ENCODE results near the gene POLRMT. TPM values are rescaled to one million over a fixed set of nuclear protein-coding genes. Genes with fewer than 3 reads are reported as not detected.

POLRMT gene
- total RNA-seq, 4 donors from 2014 or later, result 37.8 to 61.1 (median 46.9) TPM

DNA sequence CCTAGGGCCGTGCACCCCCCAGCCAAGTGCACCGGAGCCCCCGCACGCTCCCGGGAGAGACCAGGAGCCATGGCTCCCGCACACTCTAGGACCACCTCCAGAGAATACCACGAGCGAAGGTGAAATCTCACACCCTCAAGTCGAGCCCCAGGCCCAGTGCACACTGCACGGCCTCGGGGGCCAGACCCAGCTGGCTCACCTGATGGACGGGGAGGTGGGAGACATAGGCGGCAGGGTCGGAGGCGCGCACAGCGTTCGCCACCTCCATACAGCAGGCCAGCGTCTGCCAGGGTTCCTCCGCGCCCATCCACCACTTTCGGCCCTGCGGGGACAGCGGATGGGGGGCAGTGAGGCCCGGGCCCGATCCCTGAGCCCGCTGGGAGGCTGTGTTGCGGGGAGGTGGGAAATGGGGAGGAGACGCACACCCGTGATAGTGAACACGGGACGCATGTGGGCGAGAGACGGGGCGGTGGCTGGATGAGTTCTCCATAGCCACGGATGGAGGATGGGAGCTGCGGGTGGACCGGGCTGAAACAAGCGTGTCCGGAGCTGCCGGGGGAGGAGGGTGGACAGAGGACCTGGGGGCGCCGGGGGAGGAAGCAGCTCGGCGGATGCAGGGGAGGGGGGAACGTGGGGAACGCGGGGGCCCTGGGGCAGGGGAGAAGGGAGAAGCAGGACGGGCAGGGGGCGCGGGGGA is 13.0 kb downstream of the POLRMT start:
- WGBS, 2 donors, result 94 to 96% methylated on average over 28 to 49 of the region's 51 CpGs
- intact Hi-C loops (cut with DNase I; ENCODE audit: low total_unique reads), result no loop called here
- no peak for DNase-seq (ENCODE audit: low spot score in 2 of 2)
- H3K4me3 ChIP-seq (ENCODE audit: low read depth, poor library complexity, severe bottlenecking), result no peak overlapping the region
- TF ChIP-seq CTCF (IDR thresholded peaks at IDR 0.05) (no peak), POLR2A (IDR thresholded peaks at IDR 0.05) (no peak)

DNA sequence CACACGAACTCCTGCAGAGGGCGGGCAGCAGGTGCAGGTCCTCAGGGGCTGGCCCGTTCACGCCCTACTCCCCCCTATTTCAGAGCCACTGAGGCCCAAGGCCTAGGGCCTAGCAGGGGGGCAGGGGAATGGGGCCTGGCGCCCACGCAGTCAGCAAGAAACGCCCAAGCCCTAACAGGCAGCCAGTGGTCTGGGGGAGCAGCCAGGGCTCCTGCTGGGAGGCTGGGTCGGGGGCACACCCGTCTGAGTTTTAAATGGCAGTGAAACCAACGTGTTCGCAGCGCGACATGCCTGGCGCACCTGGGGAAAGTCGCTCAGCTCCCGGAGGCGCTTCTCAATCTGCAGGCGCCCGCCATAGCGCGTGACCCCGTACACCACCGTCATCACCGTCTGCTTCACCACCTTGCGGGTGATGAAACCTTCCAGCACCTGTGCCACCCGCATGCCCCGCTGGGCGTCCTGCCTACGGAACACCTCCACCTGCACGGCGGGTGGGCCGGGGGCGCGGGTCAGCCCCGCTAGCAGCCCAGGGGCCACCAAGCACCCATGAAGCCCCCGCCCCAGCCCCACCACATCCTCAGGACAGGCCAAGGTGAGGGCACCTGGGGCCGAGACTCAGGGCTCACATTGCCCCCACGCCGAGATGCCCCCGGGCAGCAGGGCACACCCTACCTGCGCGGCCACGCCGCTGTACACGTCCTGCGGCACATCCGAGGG is 13.9 kb downstream of the POLRMT start:
- no peak for DNase-seq (ENCODE audit: low spot score in 2 of 2)
- WGBS, 2 donors, result 94 to 95% methylated on average over 23 to 42 of the region's 47 CpGs
- intact Hi-C loops (cut with DNase I; ENCODE audit: low total_unique reads), result no loop called here
- TF ChIP-seq CTCF (IDR thresholded peaks at IDR 0.05), result no peak
- no peak for TF ChIP-seq POLR2A (IDR thresholded peaks at IDR 0.05)
- H3K4me3 ChIP-seq (ENCODE audit: low read depth, poor library complexity, severe bottlenecking), result no peak overlapping the region

GRCh38 chr19:618674-619285 is 14.6 kb downstream of the POLRMT start:
- intact Hi-C loops (cut with DNase I; ENCODE audit: low total_unique reads), result no loop called here
- WGBS, 2 donors, result 94 to 97% methylated on average over 26 to 27 of the region's 27 CpGs

DNA sequence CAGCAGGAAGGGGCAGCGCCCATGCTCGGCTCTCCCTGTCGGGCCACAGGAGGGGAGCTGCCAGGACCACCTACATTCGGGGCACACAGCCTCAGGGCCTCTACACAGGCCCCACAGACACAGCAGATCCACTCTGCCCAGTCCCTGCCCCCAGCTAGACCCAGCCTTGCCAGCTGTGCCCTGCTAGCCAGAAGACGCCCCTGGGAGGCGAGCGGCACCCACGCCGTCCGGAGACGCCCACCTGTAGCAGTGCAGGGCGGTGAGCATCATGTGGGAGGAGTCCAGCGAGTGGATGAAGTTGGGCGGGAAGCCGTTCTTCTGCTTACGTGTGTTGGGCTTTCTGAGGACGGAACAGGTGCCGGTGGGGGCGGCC is 15.1 kb downstream of the POLRMT start:
- 84 to 95% methylated on average over 4 to 17 of the region's 19 CpGs for WGBS, 2 donors
- no peak for TF ChIP-seq POLR2A (IDR thresholded peaks at IDR 0.05)
- TF ChIP-seq CTCF (IDR thresholded peaks at IDR 0.05), result no peak
- intact Hi-C loops (cut with DNase I; ENCODE audit: low total_unique reads), result no loop called here
- H3K4me3 ChIP-seq (ENCODE audit: low read depth, poor library complexity, severe bottlenecking), result no peak overlapping the region
- DNase-seq (ENCODE audit: low spot score in 2 of 2), result no peak

More at GRCh38 chr19:618674-619285, 14.6 kb downstream of the POLRMT start:
- no peak for TF ChIP-seq CTCF (IDR thresholded peaks at IDR 0.05)
- no peak for TF ChIP-seq POLR2A (IDR thresholded peaks at IDR 0.05)
- no peak overlapping the region for H3K4me3 ChIP-seq (ENCODE audit: low read depth, poor library complexity, severe bottlenecking)
- no peak for DNase-seq (ENCODE audit: low spot score in 2 of 2)

DNA sequence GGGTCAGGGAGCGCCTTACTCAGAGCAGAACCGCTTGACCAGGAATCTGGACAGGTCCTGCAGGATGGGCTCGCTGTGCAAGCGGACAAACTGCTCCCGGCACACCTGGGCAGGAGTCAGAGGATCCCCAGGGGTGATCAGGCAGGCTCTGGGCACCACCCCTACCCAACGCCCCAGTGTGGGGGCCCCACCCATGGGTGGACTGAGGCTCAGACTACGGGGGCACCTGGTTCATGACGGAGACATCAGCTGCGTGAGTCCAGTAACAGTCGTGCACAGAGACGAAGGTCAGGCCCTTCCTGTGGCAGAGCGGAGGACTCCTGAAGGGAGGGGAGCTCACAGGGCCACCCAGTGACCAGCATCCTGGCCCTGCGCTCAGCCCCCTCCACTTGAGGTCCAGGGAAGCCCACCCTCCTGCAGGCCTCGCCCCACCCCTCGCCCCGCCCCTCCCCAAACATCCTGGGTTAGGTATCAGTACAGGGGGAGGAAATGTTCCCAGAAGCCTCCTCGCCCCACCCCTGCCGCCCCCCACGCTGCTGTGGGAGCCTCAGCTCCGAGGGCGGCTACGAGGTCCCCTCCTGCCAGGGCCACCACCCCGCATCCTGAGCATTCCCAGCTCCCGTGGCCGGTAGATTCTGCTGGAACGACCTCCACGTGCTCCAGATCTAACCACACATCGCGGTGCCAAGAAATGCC is 15.6 kb downstream of the POLRMT start:
- no peak overlapping the region for H3K4me3 ChIP-seq (ENCODE audit: low read depth, poor library complexity, severe bottlenecking)
- TF ChIP-seq CTCF (IDR thresholded peaks at IDR 0.05) (no peak), POLR2A (IDR thresholded peaks at IDR 0.05) (no peak)
- WGBS, 2 donors, result 85 to 92% methylated on average over 14 to 28 of the region's 29 CpGs
- DNase-seq (ENCODE audit: low spot score in 2 of 2), result no peak
- intact Hi-C loops (cut with DNase I; ENCODE audit: low total_unique reads), result no loop called here
